SK-N-SH (cell line): ENCODE results near the gene KDELR1. TPM values are rescaled to one million over a fixed set of nuclear protein-coding genes. Genes with fewer than 3 reads are reported as not detected.
A peak's percentile ranks its signal among the peaks of the same experiment; 100 is the strongest.

Source experiments
- CTCF ChIA-PET: fragments of 300-600, 350-600 bp; formaldehyde crosslinking; extraction: SDS; loops from one replicate; lab custom pipeline; 2021; lab: Yijun Ruan, JAX
- POLR2A ChIA-PET: fragments of 350-600 bp; sonication (Branson Sonifier 250); formaldehyde crosslinking; extraction: SDS; loops from one replicate; lab custom pipeline; 2020; ENCODE audit warnings: antibody characterized with exemption, inconsistent platforms; lab: Yijun Ruan, JAX
- DNase-seq: peaks from one replicate; pipeline ENCODE4 v3.0.0; 2012
- H2AFZ ChIP-seq: fragments of 200-600 bp; sonication (generic); 2 replicates; pipeline ENCODE4 v1.8.1; 2016; ENCODE audit warnings: antibody characterized with exemption, mild to moderate bottlenecking, low read depth
- H3F3A ChIP-seq: fragments of 200-600 bp; sonication (generic); replicated peaks from 2 replicates; pipeline ENCODE3; 2016; ENCODE audit warnings: antibody characterized with exemption, mild to moderate bottlenecking; ENCODE audit not compliant: insufficient read depth
- H3K27ac ChIP-seq, 2 experiments: fragments of 200-500 bp in 1 of 2; fragments of 200-600 bp in 1 of 2; sonication (Bioruptor generic) in 1 of 2; sonication (generic), shearing (Covaris generic) in 1 of 2; 2 replicates each; pipeline versions ENCODE4 v1.5.1 to v1.6.1; 2014 to 2016; ENCODE audit warnings: low read depth in 2 of 2, inconsistent platforms in 1 of 2, low read length in 1 of 2, mild to moderate bottlenecking in 1 of 2, mixed read lengths in 1 of 2
- H3K27me3 ChIP-seq: fragments of 200-600 bp; sonication (generic), shearing (Covaris generic); 2 replicates; pipeline ENCODE4 v1.6.1; 2016; ENCODE audit warnings: mixed run types; ENCODE audit not compliant: insufficient read depth
- H3K36me3 ChIP-seq, 2 experiments: fragments of 200-500 bp in 1 of 2; fragments of 200-600 bp in 1 of 2; sonication (Bioruptor generic) in 1 of 2; sonication (generic) in 1 of 2; replicated peaks in 1 of 2; 2 replicates each; pipeline versions ENCODE3 to v1.5.1; 2014 to 2016; ENCODE audit warnings: low read length in 1 of 2, mild to moderate bottlenecking in 1 of 2; ENCODE audit not compliant: insufficient read depth in 2 of 2, control insufficient read depth in 1 of 2
- H3K4me1 ChIP-seq, 2 experiments: fragments of 200-500 bp in 1 of 2; fragments of 200-600 bp in 1 of 2; sonication (Bioruptor generic) in 1 of 2; sonication (generic), shearing (Covaris generic) in 1 of 2; 2 replicates each; pipeline versions ENCODE4 v1.5.1 to v1.6.1; 2014 to 2016; ENCODE audit warnings: low read depth in 1 of 2, low read length in 1 of 2, mixed run types in 1 of 2; ENCODE audit not compliant: insufficient read depth in 2 of 2, control insufficient read depth in 1 of 2
- H3K4me2 ChIP-seq: fragments of 200-600 bp; sonication (generic), shearing (Covaris generic); 2 replicates; pipeline ENCODE4 v1.6.1; 2017; ENCODE audit warnings: mixed run types
- H3K4me3 ChIP-seq, 2 experiments: fragments of 200-500 bp in 1 of 2; fragments of 200-600 bp in 1 of 2; sonication (Bioruptor generic) in 1 of 2; sonication (generic), shearing (Covaris generic) in 1 of 2; 2 replicates each; pipeline versions ENCODE4 v1.5.1 to v1.8.1; 2014 to 2016; ENCODE audit warnings: low read depth in 2 of 2, inconsistent platforms in 1 of 2, low read length in 1 of 2, mild to moderate bottlenecking in 1 of 2, mixed read lengths in 1 of 2, moderate library complexity in 1 of 2
- H3K79me2 ChIP-seq: fragments of 200-600 bp; sonication (generic); 2 replicates; pipeline ENCODE4 v1.8.1; 2017; ENCODE audit warnings: mild to moderate bottlenecking; ENCODE audit not compliant: insufficient read depth
- H3K9ac ChIP-seq: fragments of 200-600 bp; sonication (generic); 2 replicates; pipeline ENCODE4 v1.6.1; 2017; ENCODE audit warnings: mixed run types
- H3K9me2 ChIP-seq: fragments of 200-600 bp; sonication (generic); 2 replicates; pipeline ENCODE4 v1.6.1; 2017; ENCODE audit warnings: mixed run types
- H3K9me3 ChIP-seq: fragments of 200-600 bp; sonication (generic); 2 replicates; pipeline ENCODE4 v1.6.1; 2017; ENCODE audit warnings: mixed run types, mild to moderate bottlenecking, moderate library complexity
- H4K20me1 ChIP-seq: fragments of 200-600 bp; sonication (generic); 2 replicates; pipeline ENCODE4 v1.6.1; 2017; ENCODE audit warnings: mild to moderate bottlenecking, mixed run types; ENCODE audit not compliant: insufficient read depth
- ELF1 ChIP-seq: IDR thresholded peaks from 2 replicates; pipeline ENCODE4 v1.4.0; 2012
- EP300 ChIP-seq, 2 experiments: IDR thresholded peaks; 2 replicates each; pipeline versions ENCODE4 v1.4.0 to v1.6.1; 2012; ENCODE audit warnings: borderline replicate concordance in 1 of 2, low read depth in 1 of 2, low read length in 1 of 2
- FOSL2 ChIP-seq: IDR thresholded peaks from 2 replicates; pipeline ENCODE4 v1.4.0; 2012; ENCODE audit warnings: low read depth, mild to moderate bottlenecking, moderate library complexity, borderline replicate concordance
- FOXJ3 ChIP-seq: sonication (generic); formaldehyde crosslinking; IDR thresholded peaks from 2 replicates; pipeline ENCODE4 v1.5.1; 2020; ENCODE audit warnings: mild to moderate bottlenecking, missing genetic modification reagents
- FOXM1 ChIP-seq: IDR thresholded peaks from 2 replicates; pipeline ENCODE4 v1.4.0; 2012; ENCODE audit warnings: low read depth, mild to moderate bottlenecking
- GATA2 ChIP-seq: sonication (generic); formaldehyde crosslinking; IDR thresholded peaks from 2 replicates; pipeline ENCODE4 v1.5.0; 2020; ENCODE audit warnings: mild to moderate bottlenecking, missing genetic modification reagents
- NRF1 ChIP-seq: IDR thresholded peaks from 2 replicates; pipeline ENCODE4 v1.6.1; 2012; ENCODE audit warnings: low read depth, mild to moderate bottlenecking, low read length
- REST ChIP-seq: IDR thresholded peaks from 2 replicates; pipeline ENCODE4 v1.6.1; 2012; ENCODE audit warnings: mild to moderate bottlenecking, low read depth, low read length, moderate library complexity
- RXRA ChIP-seq: IDR thresholded peaks from 2 replicates; pipeline ENCODE4 v1.4.0; 2012; ENCODE audit warnings: low read depth, mild to moderate bottlenecking, borderline replicate concordance
- SMC3 ChIP-seq: IDR thresholded peaks from 2 replicates; pipeline ENCODE4 v1.6.1; 2012; ENCODE audit warnings: low read depth, low read length, improper control_type of control experiment
- TEAD4 ChIP-seq: IDR thresholded peaks from 2 replicates; pipeline ENCODE4 v1.4.0; 2012; ENCODE audit warnings: mild to moderate bottlenecking, borderline replicate concordance; ENCODE audit not compliant: insufficient read depth
- ZBTB33 ChIP-seq: IDR thresholded peaks from 2 replicates; pipeline ENCODE4 v1.4.0; 2012; ENCODE audit warnings: low read depth, borderline replicate concordance
- WGBS: methylation state at CpG from one replicate; pipeline ENCODE4 v1.1.6; 2017; ENCODE audit warnings: low lambda C conversion rate; 5-methylcytosine and 5-hydroxymethylcytosine counted together
- polyA plus RNA-seq, 3 experiments: library from polyadenylated mRNA; depleted of rRNA; stranded (reverse); fragments of >200 nt; gene quantifications; 2 replicates each; pipeline ENCODE4 v1.2.3, GENCODE V29; 2012
- TF ChIP-seq, protein P1 (sequence below): fragments of 200-600 bp; sonication (generic); IDR thresholded peaks from 2 replicates; pipeline ENCODE4 v1.6.1; 2017; ENCODE audit warnings: antibody characterized with exemption, mild to moderate bottlenecking, moderate library complexity

The KDELR1 gene
- polyA plus RNA-seq, 1 of the 3 experiments (the other 2 are of a cell fraction), result 138 TPM

GRCh38 chr19:48348737-48349136, 42.6 kb downstream of the KDELR1 start:
- Histone ChIP-seq H3K9me2 (no peaks in the 10 kb centered on the region), H3K4me3 (no peak overlapping the region), H3K79me2 (no peaks in the 10 kb centered on the region), H3K27me3 (no peaks in the 10 kb centered on the region), H3K27ac (peak overlapping the region in 1 of 2 experiments; percentile 38; a peak in 1 of 4 replicates), H3K9ac (no peak overlapping the region), H3F3A (no peaks in the 10 kb centered on the region), H3K4me2 (no peak overlapping the region), H2AFZ (no peak overlapping the region), H3K9me3 (no peaks in the 10 kb centered on the region), H4K20me1 (no peaks in the 10 kb centered on the region), H3K36me3 (no peaks in the 10 kb centered on the region), H3K4me1 (peaks cover 0 to 2% of the 10 kb centered on the region in 2 experiments; a peak in 1 of 4 replicates)
- ChIA-PET POLR2A (no interaction called here), CTCF (interaction anchor here (1.0 kb wide), 1 partner anchor 240 kb away, joined by 4 read pairs; no protein-coding TSS in a partner anchor)
- WGBS, result 96% methylated on average over 7 of the region's 7 CpGs
- DNase-seq, result no peak
- TF ChIP-seq REST (no peak), TEAD4 (no peak), EP300 (IDR thresholded peaks at IDR 0.05; ENCODE audit: borderline replicate concordance in 1 of 2, low read depth in 1 of 2, low read length in 1 of 2) (no peak), FOXM1 (no peak), SMC3 (no peak), RXRA (no peak), GATA2 (CRISPR knock-in tag) (no peak), ELF1 (no peak), ZBTB33 (no peak)

- ChIA-PET POLR2A (no interaction called here), CTCF (interaction anchor here (1.0 kb wide), 2 partner anchors 237 to 241 kb away, joined by 4 read pairs; no protein-coding TSS in a partner anchor)
- H3K36me3 ChIP-seq, result no peaks in the 10 kb centered on the region
- 37% methylated on average over 5 of the region's 5 CpGs for WGBS
- H2AFZ ChIP-seq, result no peak overlapping the region
- H3K27me3 ChIP-seq, result no peaks in the 10 kb centered on the region
- H3F3A ChIP-seq, result no peaks in the 10 kb centered on the region
- H3K9me3 ChIP-seq, result no peaks in the 10 kb centered on the region
- peak overlapping the region in 1 of 2 experiments; percentile 38; a peak in 1 of 4 replicates for H3K27ac ChIP-seq
- H3K9me2 ChIP-seq, result no peaks in the 10 kb centered on the region
- peaks cover 0 to 2% of the 10 kb centered on the region in 2 experiments; a peak in 1 of 4 replicates for H3K4me1 ChIP-seq
- H3K79me2 ChIP-seq, result no peaks in the 10 kb centered on the region
- H3K4me3 ChIP-seq, result no peak overlapping the region
- DNase-seq, result no peak
- no peak overlapping the region for H3K4me2 ChIP-seq
- no peak overlapping the region for H3K9ac ChIP-seq
- H4K20me1 ChIP-seq, result no peaks in the 10 kb centered on the region
- no peak for TF ChIP-seq NRF1
- TF ChIP-seq, protein P1, sequence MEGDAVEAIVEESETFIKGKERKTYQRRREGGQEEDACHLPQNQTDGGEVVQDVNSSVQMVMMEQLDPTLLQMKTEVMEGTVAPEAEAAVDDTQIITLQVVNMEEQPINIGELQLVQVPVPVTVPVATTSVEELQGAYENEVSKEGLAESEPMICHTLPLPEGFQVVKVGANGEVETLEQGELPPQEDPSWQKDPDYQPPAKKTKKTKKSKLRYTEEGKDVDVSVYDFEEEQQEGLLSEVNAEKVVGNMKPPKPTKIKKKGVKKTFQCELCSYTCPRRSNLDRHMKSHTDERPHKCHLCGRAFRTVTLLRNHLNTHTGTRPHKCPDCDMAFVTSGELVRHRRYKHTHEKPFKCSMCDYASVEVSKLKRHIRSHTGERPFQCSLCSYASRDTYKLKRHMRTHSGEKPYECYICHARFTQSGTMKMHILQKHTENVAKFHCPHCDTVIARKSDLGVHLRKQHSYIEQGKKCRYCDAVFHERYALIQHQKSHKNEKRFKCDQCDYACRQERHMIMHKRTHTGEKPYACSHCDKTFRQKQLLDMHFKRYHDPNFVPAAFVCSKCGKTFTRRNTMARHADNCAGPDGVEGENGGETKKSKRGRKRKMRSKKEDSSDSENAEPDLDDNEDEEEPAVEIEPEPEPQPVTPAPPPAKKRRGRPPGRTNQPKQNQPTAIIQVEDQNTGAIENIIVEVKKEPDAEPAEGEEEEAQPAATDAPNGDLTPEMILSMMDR, result no peak
- no peak for TF ChIP-seq FOXJ3 (CRISPR knock-in tag)
- TF ChIP-seq ZBTB33, result no peak
- no peak for TF ChIP-seq REST
- no peak for TF ChIP-seq FOSL2
These were observed 43.3 kb downstream of the KDELR1 start for GRCh38 chr19:48348045-48348444.
